ENCODE data around the gene HYKK. TPM values are rescaled to one million over a fixed set of nuclear protein-coding genes. Genes with fewer than 3 reads are reported as not detected.

Gene HYKK
- polyA plus RNA-seq, 2 of the 4 experiments (the other 2 are of a cell fraction) = 5.5 to 12.9 TPM

- Histone ChIP-seq H3K27ac (no peak overlapping the region), H3K4me1 (peaks cover 10% of the 10 kb centered on the region), H3K4me3 (no peak overlapping the region), H3K4me2 (no peak overlapping the region), H3K9me3 (no peaks in the 10 kb centered on the region)
- no peak for TF ChIP-seq HOXB13 (CRISPR knock-in tag; IDR thresholded peaks at IDR 0.05; ENCODE audit: low read depth)
- no peak for TF ChIP-seq TP53 (CRISPR knock-in tag; IDR thresholded peaks at IDR 0.05)
- TF ChIP-seq BCL3 (IDR thresholded peaks at IDR 0.05) = no peak
- TF ChIP-seq RCOR1 (IDR thresholded peaks at IDR 0.05; ENCODE audit: low read depth, low read length) = no peak
- no peak for TF ChIP-seq EHMT2 (IDR thresholded peaks at IDR 0.05; ENCODE audit: low read depth)
- TF ChIP-seq ZFP36 (IDR thresholded peaks at IDR 0.05; ENCODE audit: borderline replicate concordance, partially characterized antibody) = no peak
- ChIA-PET CTCF (interaction anchor here (0.6 to 1.9 kb wide), 4 partner anchors 12 to 229 kb away, joined by 3 to 5 read pairs (median 3); partner anchors contain the start of gene CHRNA5), POLR2A (interaction anchor here (1.4 kb wide), 1 partner anchor 28 kb away, joined by 3 read pairs; the partner anchor contains the start of gene CHRNA5)
- DNase-seq (ENCODE audit: low read depth in 1 of 2, low spot score in 1 of 2) (no peak), FAIRE-seq (no peak), ATAC-seq (no peak)
- 73% methylated on average over 5 of the region's 5 CpGs for WGBS (ENCODE audit: missing lambda C conversion rate)
Measured at GRCh38 chr15:78537266-78537905, 30.0 kb downstream of the HYKK start.

GRCh38 chr15:78538358-78538757, 31.0 kb downstream of the HYKK start:
- H3K9me3 ChIP-seq = no peaks in the 10 kb centered on the region
- H3K4me1 ChIP-seq = peaks cover 13% of the 10 kb centered on the region
- H3K4me3 ChIP-seq = no peak overlapping the region
- CTCF ChIA-PET = interaction anchor here (0.9 to 1.9 kb wide), 2 partner anchors 11 to 17 kb away, joined by 3 to 5 read pairs; no protein-coding TSS in a partner anchor
- no peak overlapping the region for H3K27ac ChIP-seq
- DNase-seq (ENCODE audit: low read depth in 1 of 2, low spot score in 1 of 2) (no peak), ATAC-seq (no peak), FAIRE-seq (no peak)
- no peak overlapping the region for H3K4me2 ChIP-seq
- no peak for TF ChIP-seq BCL3 (IDR thresholded peaks at IDR 0.05)
- TF ChIP-seq POLR2A (IDR thresholded peaks at IDR 0.05; ENCODE audit: low read length) = no peak
- no peak for TF ChIP-seq ESRRA (IDR thresholded peaks at IDR 0.05; ENCODE audit: borderline replicate concordance, low read length)
- TF ChIP-seq JUNB (IDR thresholded peaks at IDR 0.05) = no peak
- no peak for TF ChIP-seq NR3C1 (IDR thresholded peaks at IDR 0.05)
- no peak for TF ChIP-seq NFE2L2 (conservative IDR thresholded peaks at IDR 0.05; ENCODE audit: low read length)
- TF ChIP-seq JUN (IDR thresholded peaks at IDR 0.05) = no peak
- TF ChIP-seq CBX2 (IDR thresholded peaks at IDR 0.05; ENCODE audit: borderline replicate concordance, low read depth) = no peak
- TF ChIP-seq PHF8 (IDR thresholded peaks at IDR 0.05; ENCODE audit: borderline replicate concordance, low read depth) = no peak
- TF ChIP-seq PBX3 (IDR thresholded peaks at IDR 0.05) = no peak
- TF ChIP-seq MAFK (IDR thresholded peaks at IDR 0.05; ENCODE audit: partially characterized antibody) = no peak
- no peak for TF ChIP-seq TFCP2L1 (CRISPR knock-in tag; IDR thresholded peaks at IDR 0.05)
- no peak for TF ChIP-seq FOSL2 (IDR thresholded peaks at IDR 0.05)
- no peak for TF ChIP-seq FOSL2 (CRISPR knock-in tag; IDR thresholded peaks at IDR 0.05)
- no peak for TF ChIP-seq ZC3H11A (IDR thresholded peaks at IDR 0.05)
- TF ChIP-seq HES2 (IDR thresholded peaks at IDR 0.05) = no peak
- TF ChIP-seq RAD21 (conservative IDR thresholded peaks at IDR 0.05 in 1 of 2, IDR thresholded peaks at IDR 0.05 in 1 of 2) = no peak
- no peak for TF ChIP-seq ZFP36 (IDR thresholded peaks at IDR 0.05; ENCODE audit: borderline replicate concordance, partially characterized antibody)
- no peak for TF ChIP-seq RNF2 (IDR thresholded peaks at IDR 0.05; ENCODE audit: borderline replicate concordance, low read depth)
- no peak for TF ChIP-seq POLR2AphosphoS2 (conservative IDR thresholded peaks at IDR 0.05; ENCODE audit: low read length)
- 29% methylated on average over 1 of the region's 1 CpG for WGBS (ENCODE audit: missing lambda C conversion rate)
- POLR2A ChIA-PET = no interaction called here
